GM06990 (cell line): ENCODE results near the gene TTLL8.

ENCODE experiments used
- DNase-seq: peaks from one replicate; pipeline ENCODE4 v3.0.0-alpha.2; 2011; ENCODE audit not compliant: insufficient read length; ENCODE audit errors: extremely low read depth
- H3K27me3 ChIP-seq: replicated peaks from 2 replicates; pipeline ENCODE4 v1.6.0; 2011; ENCODE audit warnings: low read length; ENCODE audit not compliant: control insufficient read depth, insufficient read depth
- H3K36me3 ChIP-seq: 2 replicates; pipeline ENCODE4 v1.5.1; 2011; ENCODE audit warnings: low read length; ENCODE audit not compliant: control insufficient read depth, insufficient read depth
- H3K4me3 ChIP-seq: replicated peaks from 2 replicates; pipeline ENCODE4 v1.5.1; 2011; ENCODE audit warnings: low read depth, mild to moderate bottlenecking, control low read depth, low read length
- CTCF ChIP-seq: IDR thresholded peaks from 2 replicates; pipeline ENCODE4 v1.5.1; 2011; ENCODE audit warnings: low read length, control low read depth, mild to moderate bottlenecking, inconsistent platforms; ENCODE audit not compliant: insufficient read depth, poor library complexity, severe bottlenecking

TTLL8 gene

GRCh38 chr22:50076646-50077535 is 18.8 kb upstream of the TTLL8 start:
- Histone ChIP-seq H3K36me3 (no peaks in the 10 kb centered on the region), H3K4me3 (no peak overlapping the region), H3K27me3 (peaks cover 3% of the 10 kb centered on the region)
- no peak for TF ChIP-seq CTCF
- DNase-seq = no peak

- Histone ChIP-seq H3K36me3 (no peaks in the 10 kb centered on the region), H3K27me3 (no peaks in the 10 kb centered on the region; the same call in 1 of the 2 replicates), H3K4me3 (no peak overlapping the region)
- DNase-seq = no peak
- no peak for TF ChIP-seq CTCF
Measured at GRCh38 chr22:50074551-50075530, 16.7 kb upstream of the TTLL8 start.

- Histone ChIP-seq H3K4me3 (no peak overlapping the region), H3K36me3 (no peaks in the 10 kb centered on the region), H3K27me3 (no peaks in the 10 kb centered on the region; the same call in 1 of the 2 replicates)
- DNase-seq = no peak
- no peak for TF ChIP-seq CTCF
Measured at GRCh38 chr22:50074056-50074455, 16.0 kb upstream of the TTLL8 start.

GRCh38 chr22:50072714-50073538 is 14.8 kb upstream of the TTLL8 start:
- Histone ChIP-seq H3K4me3 (no peak overlapping the region), H3K27me3 (no peaks in the 10 kb centered on the region; the same call in 1 of the 2 replicates), H3K36me3 (no peaks in the 10 kb centered on the region)
- no peak for DNase-seq
- no peak for TF ChIP-seq CTCF

GRCh38 chr22:50072167-50072555 is 14.1 kb upstream of the TTLL8 start:
- TF ChIP-seq CTCF = no peak
- Histone ChIP-seq H3K27me3 (no peaks in the 10 kb centered on the region; the same call in 1 of the 2 replicates), H3K36me3 (no peaks in the 10 kb centered on the region), H3K4me3 (no peak overlapping the region)
- DNase-seq = no peak
